NOMO-1 treated with DMSO at 0.1 percent for 48 hours (cell line): Measurements from ENCODE around the gene PRUNE1.

Source experiments
- DNase-seq: peaks from one replicate; lab custom pipeline; 2025; ENCODE audit not compliant: unreplicated experiment; lab: John Stamatoyannopoulos, UW

Gene PRUNE1

GRCh38 chr1:151005729-151006319, 2.4 kb upstream of the PRUNE1 start:
- no peak for DNase-seq

- DNase-seq = peak; percentile 88
Observed at GRCh38 chr1:151006327-151007052, 1.8 kb upstream of the PRUNE1 start, which contains the start of gene MINDY1. TSS of gene MINDY1 (minus strand) at chr1:151006902. CDS start at chr1:151002617, 4,285 bp downstream.

- no peak for DNase-seq
Observed at GRCh38 chr1:151007853-151008243, 401 bp upstream of the PRUNE1 start.

GRCh38 chr1:151009206-151009587, 948 bp downstream of the PRUNE1 start:
- no peak for DNase-seq

GRCh38 chr1:151009674-151010345, 1.6 kb downstream of the PRUNE1 start:
- DNase-seq = no peak

GRCh38 chr1:151010346-151010726, 2.1 kb downstream of the PRUNE1 start:
- no peak for DNase-seq

- DNase-seq = no peak
Observed at GRCh38 chr1:151011154-151011850, 3.1 kb downstream of the PRUNE1 start.

- no peak for DNase-seq
Observed at GRCh38 chr1:151012684-151013471, 4.6 kb downstream of the PRUNE1 start.

GRCh38 chr1:151013518-151013917, 5.3 kb downstream of the PRUNE1 start:
- DNase-seq = no peak

- DNase-seq = peak; percentile 63
Observed at GRCh38 chr1:151024540-151025146, 16.4 kb downstream of the PRUNE1 start.

- no peak for DNase-seq
Observed at GRCh38 chr1:151026460-151026859, 18.2 kb downstream of the PRUNE1 start.

- DNase-seq = no peak
Observed at GRCh38 chr1:151032164-151032563, 23.9 kb downstream of the PRUNE1 start.

- DNase-seq = no peak
Observed at GRCh38 chr1:151035167-151035566, 26.9 kb downstream of the PRUNE1 start.

- DNase-seq = no peak
Observed at GRCh38 chr1:151036356-151036755, 28.1 kb downstream of the PRUNE1 start, which contains the start of gene BNIPL. TSS of gene BNIPL (plus strand) at chr1:151036586. CDS start at chr1:151036726, 140 bp downstream.

GRCh38 chr1:151037032-151037431, 28.8 kb downstream of the PRUNE1 start:
- DNase-seq = no peak

GRCh38 chr1:151039521-151039920, 31.3 kb downstream of the PRUNE1 start:
- no peak for DNase-seq

- DNase-seq = no peak
Observed at GRCh38 chr1:151043163-151043562, 34.9 kb downstream of the PRUNE1 start.

GRCh38 chr1:151047591-151047924, 39.3 kb downstream of the PRUNE1 start, which contains the start of gene C1orf56:
TSS of gene C1orf56 (plus strand) at chr1:151047751. CDS start at chr1:151047848, 97 bp downstream.
- DNase-seq = no peak

GRCh38 chr1:151047925-151048644, 39.8 kb downstream of the PRUNE1 start:
- peak; percentile 40 for DNase-seq

GRCh38 chr1:151048645-151049032, 40.4 kb downstream of the PRUNE1 start:
- no peak for DNase-seq
